ENCODE data around the gene UNC5B.

UNC5B gene

DNA sequence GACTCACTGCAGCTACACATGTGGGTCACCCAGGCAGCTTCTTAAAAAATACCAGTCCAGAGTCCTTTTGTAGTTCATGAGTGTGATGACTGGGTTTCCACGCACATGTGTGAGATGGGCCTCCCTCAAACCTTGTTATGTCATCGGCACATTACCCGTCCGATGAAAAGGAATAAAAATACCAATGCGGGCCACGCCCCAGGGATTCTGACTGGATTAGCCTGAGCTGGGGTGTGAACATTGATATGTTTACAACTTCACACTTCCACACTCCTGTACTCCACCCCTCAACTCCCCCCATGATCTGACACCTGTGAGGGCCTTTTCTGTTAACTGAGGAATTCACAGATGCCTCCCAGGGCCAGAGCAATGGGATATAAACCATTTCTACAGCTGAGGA, 112.9 kb downstream of the UNC5B start:
- no peak for DNase-seq

- no peak for DNase-seq
Observed at GRCh38 chr10:71326464-71326881, 114.1 kb downstream of the UNC5B start.

- no peak for DNase-seq
Observed at GRCh38 chr10:71330789-71331404, 118.5 kb downstream of the UNC5B start.

DNA sequence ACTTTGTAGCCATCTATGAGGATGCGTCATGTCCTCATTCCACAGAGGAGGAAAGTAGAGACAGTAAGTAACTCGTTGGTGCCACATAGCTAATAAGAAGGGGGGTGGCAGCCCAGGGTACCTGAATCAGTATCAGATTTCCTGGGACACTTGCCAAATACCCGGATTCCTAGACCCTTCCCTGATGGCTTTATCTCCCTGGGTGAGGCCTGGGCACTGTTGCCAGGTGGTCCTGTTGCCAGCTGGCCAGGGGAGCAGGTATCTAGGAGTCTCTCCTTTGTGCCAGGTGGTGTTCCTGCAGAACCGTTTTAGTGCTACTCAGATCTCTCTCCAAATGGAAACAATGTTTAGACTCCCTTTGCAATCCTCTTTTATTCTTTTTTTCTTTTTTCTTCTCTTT, 119.4 kb downstream of the UNC5B start:
- DNase-seq = no peak

GRCh38 chr10:71332466-71332865, 120.1 kb downstream of the UNC5B start:
- DNase-seq = no peak

GRCh38 chr10:71333129-71333887, 120.9 kb downstream of the UNC5B start:
- DNase-seq = no peak

- no peak for DNase-seq
Observed at GRCh38 chr10:71334221-71334791, 121.9 kb downstream of the UNC5B start.

GRCh38 chr10:71335173-71335708, 122.9 kb downstream of the UNC5B start:
- DNase-seq = no peak

DNA sequence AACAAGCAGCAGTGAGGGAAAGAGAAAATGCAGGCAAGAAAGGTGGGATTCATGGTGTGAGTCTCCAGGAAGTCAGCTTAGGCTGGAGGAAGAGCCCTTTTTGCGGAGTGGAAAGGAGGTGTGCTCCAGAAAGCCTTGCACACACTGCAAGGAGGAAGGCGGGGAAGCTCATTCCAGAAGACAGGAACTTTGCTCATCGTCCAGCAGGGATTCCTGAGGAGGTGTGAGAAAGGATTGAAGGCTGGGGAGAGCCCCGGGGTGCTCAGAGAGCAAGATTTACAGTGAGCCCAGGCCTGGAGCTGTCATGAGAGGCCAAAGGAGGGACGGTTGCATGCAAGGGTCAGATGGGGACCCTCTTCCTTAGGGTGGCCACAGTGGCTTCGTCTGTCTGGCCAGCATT, 124.3 kb downstream of the UNC5B start:
- no peak for DNase-seq

GRCh38 chr10:71337219-71337701, 124.9 kb downstream of the UNC5B start:
- no peak for DNase-seq

DNA sequence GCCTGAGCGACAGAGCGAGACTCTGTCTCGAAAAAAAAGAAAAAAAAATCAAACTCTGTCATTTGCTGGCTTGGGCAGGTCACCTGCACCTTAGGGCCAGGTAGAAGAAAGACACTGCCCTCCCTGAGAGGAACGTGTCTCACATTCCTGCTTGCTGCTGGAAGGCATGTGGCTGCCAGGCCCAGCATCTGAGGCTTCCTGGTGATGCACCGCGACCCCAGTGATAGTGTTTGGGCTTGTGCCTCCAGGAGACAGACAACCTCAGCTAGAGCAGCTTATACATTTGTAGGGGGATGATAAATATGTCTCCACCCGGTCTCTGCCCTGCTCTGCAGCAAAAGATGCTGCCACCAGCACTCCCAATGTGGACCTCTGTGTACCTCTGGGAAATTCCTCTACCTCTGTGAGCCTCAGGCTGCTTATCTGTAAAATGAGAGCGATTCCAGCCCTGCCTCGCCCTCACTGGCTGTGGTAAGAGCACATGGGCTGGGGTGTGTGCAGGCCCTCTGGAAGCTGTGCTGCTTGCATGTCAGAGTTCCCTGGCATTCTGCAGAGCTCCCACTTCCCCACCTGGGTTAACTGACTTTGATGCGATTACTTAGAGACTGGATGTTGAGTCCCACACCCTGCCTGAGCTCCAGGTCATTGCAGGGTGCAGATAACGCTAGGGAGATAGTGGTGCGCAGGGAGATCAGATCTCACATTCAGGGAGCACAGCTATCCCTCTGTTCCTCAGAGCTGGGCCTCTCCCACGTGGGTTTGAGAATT, 126.5 kb downstream of the UNC5B start:
- no peak for DNase-seq

GRCh38 chr10:71339796-71340589, 127.6 kb downstream of the UNC5B start:
- DNase-seq = no peak

DNA sequence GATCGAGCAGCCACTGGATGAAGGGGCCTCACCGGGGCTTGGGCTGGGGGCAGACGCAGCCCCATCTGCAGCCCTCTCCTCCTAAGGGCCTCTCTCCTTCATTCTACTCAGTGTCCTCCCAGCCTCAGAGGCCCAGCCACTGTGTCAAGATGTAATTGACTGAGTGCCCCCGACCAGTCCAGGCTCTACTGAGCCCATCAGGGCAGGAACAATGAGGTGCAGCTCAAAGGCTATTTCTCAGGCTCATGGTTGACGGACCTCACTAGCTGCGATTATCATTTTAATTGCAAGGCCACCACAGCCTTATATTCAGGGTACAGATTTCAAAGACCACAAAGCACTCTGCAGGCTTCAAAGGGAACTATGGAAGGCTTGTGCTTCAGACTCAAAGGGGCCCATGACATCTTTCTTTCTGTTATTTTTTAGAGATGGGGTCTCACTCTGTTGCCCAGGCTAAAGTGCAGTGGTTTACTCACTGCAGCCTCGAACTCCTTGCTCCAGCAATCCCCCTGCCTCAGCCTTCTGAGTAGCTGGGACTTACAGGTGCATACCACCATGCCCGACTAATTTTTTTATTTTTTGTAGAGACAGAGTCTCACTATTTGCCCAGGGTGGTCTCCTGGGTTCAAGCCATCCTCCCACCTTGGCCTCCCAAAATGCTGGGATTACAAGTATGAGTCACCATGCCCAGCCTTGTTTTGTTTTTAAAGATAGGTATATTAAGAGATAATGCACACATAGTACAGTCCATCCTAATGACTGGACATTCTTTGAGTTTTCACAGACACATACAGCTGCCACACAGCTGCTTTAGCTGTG, 130.4 kb downstream of the UNC5B start:
- DNase-seq = no peak

DNA sequence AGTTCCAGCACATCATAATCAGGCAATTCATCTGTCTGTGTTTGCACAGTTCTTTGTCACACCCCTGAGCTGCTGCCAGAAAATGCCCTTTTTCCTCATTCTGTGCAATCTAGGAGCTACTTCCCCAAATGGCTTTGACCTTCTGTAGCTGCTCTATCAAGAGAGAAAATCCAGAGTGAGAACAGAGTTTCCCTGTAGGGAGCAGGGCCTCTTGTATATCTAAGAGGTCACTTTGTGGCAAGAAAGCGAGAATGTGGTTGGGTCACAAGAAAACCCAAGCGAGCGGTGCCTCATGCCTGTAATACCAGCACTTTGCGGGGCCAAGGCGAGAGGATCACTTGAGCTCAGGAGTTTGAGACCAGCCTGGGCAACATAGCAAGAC, 131.0 kb downstream of the UNC5B start:
- DNase-seq = no peak

DNA sequence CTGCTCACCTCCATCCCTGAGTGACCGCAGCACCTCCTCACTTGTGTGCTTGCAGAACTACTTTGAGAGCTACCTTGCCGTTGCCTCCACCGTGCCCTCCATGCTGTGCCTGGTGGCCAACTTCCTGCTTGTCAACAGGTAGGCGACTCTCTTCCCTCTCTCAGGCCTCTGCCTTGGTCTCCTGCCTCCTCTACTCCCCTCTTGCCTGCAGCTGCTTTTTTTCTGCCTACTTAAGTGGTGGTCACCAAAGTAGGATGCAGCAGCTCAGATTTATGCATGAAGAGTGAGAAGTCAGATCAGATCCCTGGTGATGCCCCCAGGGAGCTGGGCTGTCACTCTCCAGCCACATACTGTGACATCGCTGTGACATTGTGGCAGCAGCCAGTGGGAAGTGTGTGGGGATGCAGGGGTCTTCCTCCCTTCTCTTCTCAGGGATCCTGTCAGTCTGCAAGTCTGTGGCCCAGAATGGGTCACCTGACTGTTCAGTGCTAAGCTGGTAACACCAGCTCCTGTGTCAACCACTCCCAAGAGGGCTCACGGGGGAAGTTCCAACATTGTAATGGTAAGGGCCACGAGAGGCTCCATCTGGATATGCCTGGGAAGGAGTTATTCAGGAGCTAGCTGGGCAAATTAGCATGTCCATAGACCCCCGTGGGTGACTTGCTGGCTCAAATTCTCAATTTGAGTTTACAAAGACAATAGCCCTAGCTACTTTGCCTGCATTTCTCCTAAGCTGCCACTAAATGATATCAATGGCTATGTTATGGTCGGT, 132.0 kb downstream of the UNC5B start:
- DNase-seq = no peak

DNA sequence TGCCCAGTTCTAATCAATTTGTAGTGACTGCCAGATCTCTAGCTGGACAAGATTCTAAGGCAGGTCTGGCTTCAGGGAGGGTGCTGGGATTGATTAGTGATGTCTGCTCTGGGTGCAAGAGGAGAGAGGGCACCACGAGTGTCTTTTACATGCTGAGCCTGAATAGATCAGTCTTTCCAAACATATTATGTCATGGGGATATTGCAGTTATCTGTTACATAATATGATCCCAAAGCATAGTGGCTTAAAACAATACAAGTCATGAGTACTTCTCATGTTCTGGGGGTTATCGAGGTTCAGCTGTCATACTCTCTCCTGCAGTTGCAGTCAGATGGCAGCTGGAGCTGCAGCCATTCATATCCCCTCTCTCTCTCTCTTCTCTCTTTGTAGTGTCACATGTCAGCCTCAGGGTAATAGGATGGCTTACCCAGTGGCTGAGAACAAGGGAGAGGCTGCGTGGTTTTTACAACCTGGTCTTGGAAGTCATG, 132.7 kb downstream of the UNC5B start:
- no peak for DNase-seq

DNA sequence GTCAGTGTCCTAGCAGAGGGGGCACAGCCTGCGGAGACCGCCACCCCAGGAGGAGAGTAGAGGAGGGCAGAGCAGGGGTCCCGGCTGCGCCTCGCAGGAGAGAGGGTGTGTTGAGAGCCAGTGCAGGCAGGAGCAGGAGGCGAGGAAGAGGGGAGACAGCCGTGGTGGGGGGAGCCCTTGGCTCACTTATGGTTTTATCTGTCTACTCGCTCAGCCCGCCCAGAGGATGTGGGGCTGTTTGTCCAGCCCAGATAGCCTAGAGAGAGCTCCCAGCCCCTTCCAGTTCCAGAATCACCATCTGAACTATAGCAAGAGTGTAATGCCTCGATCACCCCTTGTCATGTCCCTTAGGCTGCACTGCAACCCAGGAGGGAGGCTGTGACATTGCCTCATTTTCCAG, 133.3 kb downstream of the UNC5B start:
- no peak for DNase-seq

GRCh38 chr10:71346731-71347130, 134.4 kb downstream of the UNC5B start:
- DNase-seq = no peak

DNA sequence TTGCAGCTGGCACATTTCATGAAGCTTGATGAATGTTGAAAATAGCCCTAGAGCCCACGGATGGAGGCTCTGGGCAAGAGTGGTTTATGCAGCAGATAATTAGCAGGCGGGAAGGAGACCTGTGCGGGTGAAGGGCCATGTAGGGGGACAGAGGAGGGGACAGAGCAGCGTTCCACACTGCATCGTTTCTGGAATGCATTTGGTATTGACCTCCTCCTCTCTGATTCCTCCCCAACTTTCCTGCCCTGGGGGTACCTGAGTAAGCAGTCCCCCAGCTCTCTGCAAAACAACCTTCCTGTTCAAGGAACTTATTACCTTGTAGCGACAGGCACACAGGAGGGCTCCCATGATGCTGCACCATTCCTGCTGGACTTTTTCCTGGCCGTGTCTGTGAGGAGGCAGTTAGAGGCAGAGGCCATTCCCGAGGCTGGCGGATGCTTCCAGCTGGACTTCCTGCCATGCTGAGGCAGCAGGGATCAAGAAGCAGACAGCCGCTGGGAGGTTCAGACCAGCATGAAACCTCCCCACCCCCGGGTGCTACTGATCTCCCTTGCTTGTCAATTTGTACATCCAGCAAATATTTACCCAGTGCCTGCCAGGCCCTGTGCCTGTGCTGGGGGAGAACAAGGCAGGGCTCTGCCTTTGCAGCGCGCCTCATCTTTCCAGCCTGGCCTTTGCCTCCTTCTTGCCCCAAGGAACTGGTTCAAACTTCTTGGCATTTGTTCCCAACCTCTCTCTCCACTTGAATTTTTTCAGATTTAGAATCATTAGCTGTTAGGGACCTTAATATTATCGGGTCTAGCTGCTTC, 135.4 kb downstream of the UNC5B start:
- DNase-seq = no peak

- no peak for DNase-seq
Observed at GRCh38 chr10:71348850-71349249, 136.5 kb downstream of the UNC5B start.

All from NCI-H446 treated with DMSO at 0.1 percent for 48 hours (cell line).